GM19452 (cell line): ENCODE results near the gene FAM89A.
"Not testable (repeated sequence)": the region's sequence is repeated elsewhere in the genome, so short reads cannot be mapped to it uniquely, and the experiment has no call there.

ENCODE experiments used
- ATAC-seq: cut with Tn5 transposase; IDR thresholded peaks from one replicate; pipeline ENCODE4 v1.9.1; 2021; ENCODE audit not compliant: unreplicated experiment

Gene FAM89A

GRCh38 chr1:231000201-231000600 is 39.9 kb downstream of the FAM89A start:
- ATAC-seq, result no peak

GRCh38 chr1:230994860-230995259 is 45.2 kb downstream of the FAM89A start:
- ATAC-seq, result no peak

- ATAC-seq, result no peak
These were observed 47.8 kb downstream of the FAM89A start for GRCh38 chr1:230992100-230992774.

- no peak for ATAC-seq
These were observed 52.6 kb downstream of the FAM89A start for GRCh38 chr1:230987448-230987847.

- ATAC-seq, result no peak
These were observed 53.1 kb downstream of the FAM89A start for GRCh38 chr1:230986976-230987375.

GRCh38 chr1:230985711-230986110 is 54.3 kb downstream of the FAM89A start:
- ATAC-seq, result no peak

- ATAC-seq, result not testable (repeated sequence)
These were observed 55.2 kb downstream of the FAM89A start for GRCh38 chr1:230984622-230985515.

GRCh38 chr1:230983811-230984210 is 56.2 kb downstream of the FAM89A start:
- ATAC-seq, result no peak

GRCh38 chr1:230982696-230983095 is 57.4 kb downstream of the FAM89A start:
- ATAC-seq, result no peak

GRCh38 chr1:230979952-230980351 is 60.1 kb downstream of the FAM89A start:
- ATAC-seq, result no peak

GRCh38 chr1:230979389-230979716 is 60.7 kb downstream of the FAM89A start:
- no peak for ATAC-seq

GRCh38 chr1:230978491-230979388 is 61.3 kb downstream of the FAM89A start, which contains the start of the genes ARV1 and TTC13:
ARV1 (plus strand) TSS chr1:230979094; CDS start chr1:230979106, 12 bp downstream.
TTC13 (minus strand) TSS chr1:230978861; CDS start chr1:230978830, 31 bp downstream.
- peak; percentile 90 for ATAC-seq

- peak; percentile 5 for ATAC-seq
These were observed 62.1 kb downstream of the FAM89A start for GRCh38 chr1:230977761-230978490.

GRCh38 chr1:230976825-230977747 is 63.0 kb downstream of the FAM89A start:
- ATAC-seq, result no peak

GRCh38 chr1:230976360-230976759 is 63.7 kb downstream of the FAM89A start:
- no peak for ATAC-seq

- no peak for ATAC-seq
These were observed 64.4 kb downstream of the FAM89A start for GRCh38 chr1:230975636-230976035.

GRCh38 chr1:230972855-230973271 is 67.2 kb downstream of the FAM89A start:
- peak; percentile 82 for ATAC-seq

- ATAC-seq, result no peak
These were observed 68.3 kb downstream of the FAM89A start for GRCh38 chr1:230971771-230972170.

GRCh38 chr1:230970432-230970831 is 69.6 kb downstream of the FAM89A start:
- no peak for ATAC-seq
